A673 (cell line): ENCODE measurements around the gene ATCAY.

ENCODE experiments used
- EZH2 ChIP-seq: fragments of 200-600 bp; sonication (generic); IDR thresholded peaks from 2 replicates; pipeline ENCODE4 v1.6.1; 2017; ENCODE audit warnings: borderline replicate concordance, low read depth, mild to moderate bottlenecking, mixed read lengths, antibody characterized with exemption, low read length; ENCODE audit not compliant: poor library complexity, severe bottlenecking
- TF ChIP-seq, protein P1 (sequence below): fragments of 300-800, 200-600 bp; sonication (generic); conservative IDR thresholded peaks from 2 replicates; pipeline ENCODE4 v1.5.1; 2017; ENCODE audit warnings: low read depth, mild to moderate bottlenecking, antibody characterized with exemption, low read length, moderate library complexity, mixed read lengths

DNA sequence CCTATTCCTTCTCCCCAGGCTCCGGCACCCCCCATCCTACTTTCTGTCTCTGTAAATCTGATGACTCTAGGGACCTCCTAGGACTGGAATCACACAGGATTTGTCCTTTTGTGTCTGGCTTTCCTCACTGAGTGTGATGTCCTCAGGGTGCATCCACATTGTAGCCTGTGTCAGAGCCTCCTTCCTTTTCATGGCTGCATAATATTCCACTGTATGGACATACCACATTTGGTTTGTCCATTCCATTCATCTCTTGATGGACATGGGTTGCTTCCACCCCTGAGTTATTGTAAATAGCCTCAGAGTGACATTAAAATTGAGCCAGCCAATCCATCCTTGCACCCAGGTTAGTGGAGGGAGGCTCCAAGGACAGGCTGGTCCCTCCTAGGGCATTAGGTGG is 29.6 kb downstream of the ATCAY start:
- TF ChIP-seq, protein P1, sequence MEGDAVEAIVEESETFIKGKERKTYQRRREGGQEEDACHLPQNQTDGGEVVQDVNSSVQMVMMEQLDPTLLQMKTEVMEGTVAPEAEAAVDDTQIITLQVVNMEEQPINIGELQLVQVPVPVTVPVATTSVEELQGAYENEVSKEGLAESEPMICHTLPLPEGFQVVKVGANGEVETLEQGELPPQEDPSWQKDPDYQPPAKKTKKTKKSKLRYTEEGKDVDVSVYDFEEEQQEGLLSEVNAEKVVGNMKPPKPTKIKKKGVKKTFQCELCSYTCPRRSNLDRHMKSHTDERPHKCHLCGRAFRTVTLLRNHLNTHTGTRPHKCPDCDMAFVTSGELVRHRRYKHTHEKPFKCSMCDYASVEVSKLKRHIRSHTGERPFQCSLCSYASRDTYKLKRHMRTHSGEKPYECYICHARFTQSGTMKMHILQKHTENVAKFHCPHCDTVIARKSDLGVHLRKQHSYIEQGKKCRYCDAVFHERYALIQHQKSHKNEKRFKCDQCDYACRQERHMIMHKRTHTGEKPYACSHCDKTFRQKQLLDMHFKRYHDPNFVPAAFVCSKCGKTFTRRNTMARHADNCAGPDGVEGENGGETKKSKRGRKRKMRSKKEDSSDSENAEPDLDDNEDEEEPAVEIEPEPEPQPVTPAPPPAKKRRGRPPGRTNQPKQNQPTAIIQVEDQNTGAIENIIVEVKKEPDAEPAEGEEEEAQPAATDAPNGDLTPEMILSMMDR = no peak
- no peak for TF ChIP-seq EZH2
